Fibroblast of upper back skin (primary cell): ENCODE data around the gene MPC1.
"Not testable (repeated sequence)": the region's sequence is repeated elsewhere in the genome, so short reads cannot be mapped to it uniquely, and the experiment has no call there.

ENCODE experiments used
- DNase-seq: peaks from one replicate; pipeline ENCODE4 v3.0.0-alpha.2; 2013

The MPC1 gene

DNA sequence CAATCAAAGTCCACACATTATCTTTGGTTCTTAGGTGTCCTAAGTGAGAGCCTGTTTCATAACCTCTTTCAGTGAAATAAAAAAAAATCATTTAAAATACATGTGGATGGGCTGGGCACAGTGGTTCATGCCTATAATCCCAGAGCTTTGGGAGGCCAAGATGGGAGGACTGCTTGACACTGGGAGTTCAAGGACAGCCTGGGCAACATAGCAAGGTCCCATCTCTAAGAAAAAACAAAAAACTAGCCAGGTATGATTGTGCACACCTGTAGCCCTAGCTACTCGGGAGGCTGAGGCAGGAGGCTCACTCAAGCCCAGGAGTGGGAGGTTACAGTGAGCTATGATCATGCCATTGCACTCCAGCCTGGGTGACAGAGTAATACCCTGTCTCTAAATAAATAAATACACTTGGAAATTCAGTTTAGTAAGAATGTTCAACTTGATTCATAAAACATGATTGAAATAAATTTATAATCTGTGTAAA, 3.6 kb downstream of the MPC1 start:
- DNase-seq, result no peak

DNA sequence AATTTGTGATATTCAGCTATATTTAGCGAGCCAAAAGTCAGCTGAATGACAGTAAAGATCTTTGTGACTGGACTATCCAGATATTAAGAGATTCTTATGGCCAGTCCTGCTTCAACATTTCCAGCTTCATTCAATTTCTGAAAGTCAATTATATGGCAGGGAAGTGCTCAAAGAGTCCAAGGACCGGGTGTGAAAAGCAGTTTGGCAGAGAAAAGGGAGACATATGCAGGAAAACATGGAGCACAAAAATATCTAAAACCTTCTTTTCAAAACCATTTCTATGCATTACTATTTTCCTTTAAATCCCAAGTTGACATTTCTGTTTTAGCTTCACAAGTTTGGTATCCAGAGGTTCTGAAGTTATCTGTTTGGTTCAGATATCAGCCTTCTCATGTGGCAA, 5.0 kb downstream of the MPC1 start:
- DNase-seq, result no peak

DNA sequence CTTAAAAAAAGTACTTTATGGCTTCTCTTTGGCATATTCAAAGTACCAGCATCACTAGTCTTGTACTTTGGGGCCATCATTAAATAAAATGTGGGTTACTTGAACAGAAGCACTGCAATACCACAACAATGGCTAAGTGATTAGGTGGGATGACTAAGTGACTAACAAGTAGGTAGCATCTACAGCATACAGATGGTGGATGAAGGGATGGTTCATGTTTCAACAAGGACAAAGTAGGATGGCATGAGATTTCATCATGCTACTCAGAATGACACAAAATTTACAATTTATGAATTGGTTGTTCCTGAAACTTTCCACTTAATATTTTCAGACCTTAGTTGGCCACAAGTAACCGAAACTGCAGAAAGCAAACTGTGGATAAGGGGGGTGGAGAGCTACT, 7.7 kb downstream of the MPC1 start:
- peak; percentile 17 for DNase-seq

DNA sequence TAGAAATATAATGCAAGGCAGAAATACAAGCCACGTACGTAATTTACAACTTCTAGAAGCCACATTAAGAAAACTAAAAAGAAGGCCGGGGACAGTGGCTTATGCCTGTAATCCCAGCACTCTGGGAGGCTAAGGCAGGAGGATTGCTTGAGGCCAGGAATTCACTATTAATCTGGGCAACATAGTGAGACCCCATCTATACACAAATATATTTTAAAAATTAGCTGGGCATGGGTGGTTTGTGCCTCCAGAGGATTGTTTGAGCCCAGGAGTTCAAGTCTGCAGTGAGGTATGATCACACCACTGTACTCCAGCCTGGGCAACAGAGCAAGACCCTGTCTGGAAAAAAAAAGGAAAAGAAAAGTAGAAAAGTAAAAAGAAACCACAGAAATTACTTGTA, 12.3 kb downstream of the MPC1 start:
- no peak for DNase-seq

DNA sequence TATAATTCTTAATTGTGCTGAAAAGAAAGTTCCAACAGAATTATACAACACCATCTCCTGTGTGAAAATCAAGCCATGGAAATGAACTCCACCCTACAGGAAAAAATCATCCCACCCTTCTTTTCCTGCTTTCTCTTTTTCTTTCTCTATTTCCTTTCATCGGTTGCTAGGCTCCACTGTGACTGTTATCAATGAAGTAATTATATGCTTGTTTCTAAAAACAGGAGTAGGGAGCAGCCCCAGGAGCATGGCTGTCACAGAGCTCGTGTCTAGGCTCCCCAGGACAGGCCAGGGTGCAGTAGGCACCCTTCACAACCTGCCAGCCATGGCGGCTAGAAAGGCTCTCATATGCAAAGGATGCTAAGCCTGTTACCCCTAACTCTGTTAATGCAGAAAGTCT, 13.0 kb downstream of the MPC1 start:
- DNase-seq, result no peak

DNA sequence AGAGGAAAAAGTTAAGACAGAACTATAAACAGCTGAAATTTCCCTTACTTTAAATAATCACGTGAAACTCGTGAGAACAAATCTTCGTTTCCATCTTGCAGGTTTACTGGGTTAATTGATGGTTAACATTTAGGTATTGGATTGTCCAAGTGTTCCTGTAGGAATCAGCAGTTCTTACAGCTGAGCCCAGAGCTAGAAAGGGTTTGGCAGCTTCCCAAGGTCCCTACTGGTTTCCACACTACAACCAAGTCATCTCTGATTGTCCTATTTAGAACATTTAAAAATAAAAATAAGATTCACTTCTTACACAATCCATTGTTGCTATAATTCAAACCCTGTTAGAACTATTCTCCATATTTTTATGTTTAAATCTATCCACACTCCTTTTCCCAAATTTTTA, 15.8 kb downstream of the MPC1 start:
- no peak for DNase-seq

DNA sequence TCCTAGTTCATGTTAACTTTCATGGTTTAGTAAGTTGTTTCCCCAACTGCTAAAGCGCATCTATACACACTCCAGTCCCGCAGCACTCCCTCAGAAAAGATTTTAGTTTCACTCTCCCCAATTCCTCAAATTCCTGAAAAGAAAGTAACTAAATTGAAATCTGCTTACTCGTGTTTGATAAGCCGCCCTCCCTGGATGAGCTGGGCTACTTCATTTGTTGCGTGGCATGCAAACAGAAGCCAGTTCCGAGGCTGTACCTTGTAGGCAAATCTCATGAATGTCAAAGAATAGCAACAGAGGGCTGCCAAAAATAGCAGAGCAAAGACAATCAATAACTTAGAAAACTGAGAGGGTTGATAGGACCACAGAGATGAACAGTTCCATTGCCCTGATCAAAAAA, 16.9 kb downstream of the MPC1 start:
- DNase-seq, result peak; percentile 20

DNA sequence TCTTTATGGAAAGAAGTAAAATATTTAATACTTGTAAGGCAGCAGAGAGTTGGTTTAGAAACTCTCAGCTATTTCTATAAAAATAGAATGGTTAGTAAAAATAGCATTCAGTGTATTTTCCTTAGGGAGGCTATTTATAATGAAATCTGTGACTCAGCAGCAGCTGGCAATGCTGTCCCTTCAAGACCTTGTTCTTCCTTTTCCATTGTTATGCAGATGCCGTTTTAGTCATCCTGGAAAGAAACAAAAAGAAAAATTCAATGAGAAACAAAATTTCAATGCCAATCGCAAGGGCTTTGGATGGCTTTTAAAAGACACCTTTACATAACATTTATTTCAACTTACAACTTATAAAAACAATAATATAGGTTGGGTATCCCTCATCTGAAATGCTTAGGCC, 17.5 kb downstream of the MPC1 start:
- peak; percentile 51 for DNase-seq

DNA sequence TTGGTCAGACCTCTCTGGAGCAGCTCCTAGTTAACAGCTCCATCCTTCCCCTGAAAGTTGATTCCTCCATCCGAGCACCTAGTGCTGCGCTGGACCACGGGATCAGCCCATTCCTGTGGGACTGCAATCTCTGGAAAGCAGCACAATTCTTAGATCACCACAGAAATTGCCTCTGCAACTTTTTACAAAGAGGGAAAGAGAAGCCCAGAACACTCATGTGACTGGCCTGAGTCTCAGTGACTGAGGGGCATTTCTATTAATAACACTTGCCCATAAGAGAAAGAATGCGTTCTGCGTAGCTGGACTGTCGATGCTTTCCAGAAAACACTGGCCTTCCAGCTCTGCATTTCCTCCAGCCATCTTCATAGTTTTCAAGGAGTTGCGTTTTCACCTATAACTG, 18.3 kb downstream of the MPC1 start:
- no peak for DNase-seq

DNA sequence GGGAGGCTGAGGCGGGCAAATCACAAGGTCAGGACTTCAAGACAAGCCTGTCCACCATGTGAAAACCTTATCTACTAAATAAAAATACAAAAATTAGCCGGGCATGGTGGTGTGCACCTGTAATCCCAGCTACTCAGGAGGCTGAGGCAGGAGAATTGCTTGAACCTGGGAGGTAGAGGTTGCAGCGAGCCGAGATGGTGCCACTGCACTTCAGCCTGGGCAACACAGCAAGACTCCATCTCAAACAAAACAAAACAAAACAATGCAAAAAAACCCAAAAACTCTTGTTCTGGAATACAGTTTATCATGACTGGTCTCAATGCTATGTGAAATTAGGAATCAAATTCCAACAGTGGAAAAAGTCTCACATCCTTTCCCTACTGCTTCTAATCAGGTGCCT, 20.3 kb downstream of the MPC1 start:
- not testable (repeated sequence) for DNase-seq

DNA sequence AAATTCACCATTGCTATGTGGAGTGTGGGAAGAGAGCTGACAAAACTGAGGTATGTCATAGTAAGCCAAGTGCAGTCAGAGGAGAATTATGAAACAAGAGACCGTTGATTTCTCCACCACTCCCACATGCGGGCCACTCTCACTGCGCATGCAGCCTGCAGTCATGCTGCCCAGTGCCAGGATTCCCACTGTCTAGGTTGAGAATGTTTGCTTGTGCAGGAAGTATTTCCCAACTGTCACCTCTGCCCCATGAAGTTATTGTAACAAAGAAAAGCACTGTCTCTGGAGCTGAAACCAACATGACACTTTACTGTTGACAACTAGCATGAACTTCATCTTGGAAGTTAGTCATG, 21.7 kb downstream of the MPC1 start:
- no peak for DNase-seq

DNA sequence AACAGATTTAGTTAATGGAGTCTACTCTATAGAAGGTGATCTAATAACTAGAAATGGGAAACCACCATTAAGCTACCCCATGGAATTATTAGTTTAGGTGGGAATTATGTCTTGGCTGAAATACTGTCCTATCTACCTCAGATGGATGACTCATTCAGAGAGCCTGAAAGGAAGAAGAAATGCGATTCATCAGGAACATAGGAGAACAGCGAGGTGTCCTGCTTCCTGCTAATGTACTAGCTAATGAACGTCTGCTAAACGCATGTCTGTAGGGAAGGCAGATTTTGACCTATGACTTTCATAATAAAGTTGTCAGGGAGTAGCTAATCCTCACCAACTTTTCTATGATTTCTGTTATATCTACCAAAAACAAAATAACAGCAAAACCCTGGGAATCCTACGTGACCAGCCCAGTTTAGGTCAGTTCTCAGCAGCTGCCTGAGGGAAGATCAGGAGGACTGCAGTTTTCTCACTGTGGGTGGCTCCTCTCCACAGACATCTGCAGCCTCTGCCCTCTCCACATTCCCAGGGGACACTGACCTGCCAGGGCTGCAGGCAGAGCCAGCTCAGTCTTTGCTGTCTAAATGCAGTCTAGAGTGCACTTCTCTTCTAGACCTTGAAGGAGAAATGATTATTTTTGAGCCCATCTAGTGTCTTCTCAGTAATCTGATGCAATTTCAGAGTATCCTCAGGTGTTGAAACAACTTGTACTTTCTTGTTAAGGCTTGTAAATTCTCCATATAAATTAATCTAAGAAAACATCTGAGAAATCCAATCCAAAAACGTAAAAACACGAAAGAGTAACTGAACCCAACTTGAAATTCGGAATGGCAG, 22.3 kb downstream of the MPC1 start:
- DNase-seq, result peak; percentile 23

DNA sequence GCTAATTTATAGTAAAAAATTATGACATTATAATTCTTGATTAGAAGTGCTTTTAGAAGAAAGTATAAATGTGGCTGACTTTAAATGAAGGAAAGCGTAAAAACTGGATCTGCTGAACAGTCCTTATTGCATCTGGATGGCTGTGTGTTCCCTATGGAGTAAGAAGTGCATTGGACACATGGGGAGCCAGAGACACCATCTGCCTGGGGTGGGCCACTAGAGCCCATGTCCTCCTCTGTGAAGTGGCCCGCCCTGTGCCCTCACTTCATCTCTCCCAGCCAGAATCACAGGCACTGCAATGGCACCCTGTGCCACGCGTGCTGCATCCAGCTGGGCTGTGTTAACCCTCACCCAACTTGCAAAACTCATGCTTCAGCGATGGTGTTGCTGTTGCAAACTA, 27.2 kb downstream of the MPC1 start:
- no peak for DNase-seq

DNA sequence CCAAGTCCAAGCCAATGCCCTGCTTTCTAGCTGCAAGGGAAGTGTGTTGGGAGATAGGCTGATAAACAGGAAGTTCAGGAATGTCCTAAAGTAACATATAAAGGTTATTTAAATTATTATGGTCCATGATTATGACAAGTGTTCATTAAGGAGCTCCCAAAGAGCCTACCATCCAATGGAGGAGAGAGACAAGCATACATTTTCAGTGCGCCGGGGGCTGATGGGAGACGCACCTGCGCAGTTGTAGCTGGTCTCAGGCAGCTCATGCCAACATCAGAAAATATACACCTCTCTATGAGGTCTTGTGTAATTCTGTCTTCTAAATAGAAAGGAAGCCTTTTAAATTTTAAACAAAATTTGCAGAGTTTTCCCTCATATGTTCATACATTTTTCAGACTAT, 27.8 kb downstream of the MPC1 start:
- DNase-seq, result no peak

DNA sequence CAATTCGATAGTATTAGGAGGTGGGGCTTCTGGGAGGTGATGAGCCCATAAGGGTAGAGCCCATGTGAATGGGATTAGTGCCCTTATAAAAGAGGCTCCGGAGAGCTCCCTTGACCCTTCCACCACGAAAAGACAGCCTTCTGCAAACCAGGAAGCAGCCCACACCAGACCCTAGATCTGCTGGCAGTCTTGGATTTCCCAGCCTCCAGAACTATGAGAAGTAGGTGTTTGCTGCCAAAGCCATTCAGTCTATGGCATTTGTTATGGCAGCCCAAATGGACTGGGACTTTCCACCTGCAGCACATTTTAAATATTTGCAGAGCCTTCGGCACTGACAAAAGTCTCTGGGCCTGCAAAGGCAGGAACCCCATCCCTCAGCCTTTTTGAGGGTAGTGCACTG, 28.6 kb downstream of the MPC1 start:
- DNase-seq, result no peak

DNA sequence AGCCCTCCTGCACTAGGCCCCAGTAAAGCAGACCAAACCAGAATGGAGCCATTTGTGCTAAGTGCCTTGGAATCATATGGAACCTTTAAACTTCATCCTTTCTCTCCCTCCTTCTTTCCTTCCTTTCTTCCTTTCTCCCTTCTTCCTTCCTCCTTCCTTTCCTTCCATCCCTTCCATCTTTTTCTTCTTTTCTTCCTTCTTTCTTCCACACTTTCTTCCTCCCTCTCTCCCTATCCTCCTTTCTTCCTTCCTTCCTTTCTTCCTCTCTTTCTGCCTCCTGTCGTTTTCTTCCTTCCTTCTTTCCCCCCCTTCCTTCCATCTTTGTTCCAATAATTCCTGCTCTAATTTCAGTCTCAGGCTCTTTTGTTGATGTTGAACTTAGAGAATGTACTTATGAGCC, 29.2 kb downstream of the MPC1 start:
- no peak for DNase-seq

DNA sequence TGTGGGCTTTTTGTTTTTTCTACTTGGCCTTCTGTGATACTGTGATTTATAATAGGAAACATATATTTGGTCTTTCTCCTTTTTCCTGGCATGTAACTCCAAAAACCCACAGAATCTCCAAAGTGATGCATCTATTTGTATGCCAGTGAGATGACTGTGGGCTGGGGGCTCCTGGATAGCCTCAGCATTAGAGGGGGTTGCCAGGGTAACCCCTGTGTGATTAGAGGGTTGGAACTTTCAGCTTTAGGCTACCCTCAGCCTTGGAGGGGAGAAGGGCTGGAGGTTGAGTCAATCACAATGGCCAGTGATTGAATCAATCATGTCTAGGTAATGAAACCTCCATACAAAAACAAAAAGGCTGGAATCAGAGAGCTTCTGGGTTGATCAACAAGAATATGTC, 29.8 kb downstream of the MPC1 start:
- DNase-seq, result no peak

DNA sequence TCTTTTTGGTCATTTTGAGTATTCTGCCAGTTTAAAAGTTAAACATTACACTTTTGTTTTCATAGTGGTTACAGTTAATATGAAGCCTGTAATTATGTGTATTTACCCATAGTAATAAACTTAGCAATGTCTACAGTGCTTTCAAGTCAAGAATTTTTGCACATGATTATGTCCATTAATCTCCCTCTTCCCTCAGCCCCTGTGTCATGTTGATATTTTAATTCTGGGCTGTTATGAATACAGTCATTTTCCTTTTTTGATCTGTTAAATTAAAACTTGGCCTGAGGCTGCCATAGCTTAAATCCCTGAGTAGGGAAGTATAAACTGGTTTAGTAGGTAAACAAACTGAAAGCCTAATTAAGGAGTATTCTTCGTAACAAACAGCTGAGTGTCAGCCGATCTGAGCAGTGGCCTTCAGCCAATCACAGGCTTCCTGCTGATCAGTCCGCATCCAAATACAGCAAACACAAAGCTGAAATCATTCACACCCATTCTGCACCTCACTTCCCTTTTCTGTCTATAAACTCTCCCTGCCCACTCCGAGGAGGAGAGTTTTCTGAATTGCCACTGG, 30.9 kb downstream of the MPC1 start:
- no peak for DNase-seq

DNA sequence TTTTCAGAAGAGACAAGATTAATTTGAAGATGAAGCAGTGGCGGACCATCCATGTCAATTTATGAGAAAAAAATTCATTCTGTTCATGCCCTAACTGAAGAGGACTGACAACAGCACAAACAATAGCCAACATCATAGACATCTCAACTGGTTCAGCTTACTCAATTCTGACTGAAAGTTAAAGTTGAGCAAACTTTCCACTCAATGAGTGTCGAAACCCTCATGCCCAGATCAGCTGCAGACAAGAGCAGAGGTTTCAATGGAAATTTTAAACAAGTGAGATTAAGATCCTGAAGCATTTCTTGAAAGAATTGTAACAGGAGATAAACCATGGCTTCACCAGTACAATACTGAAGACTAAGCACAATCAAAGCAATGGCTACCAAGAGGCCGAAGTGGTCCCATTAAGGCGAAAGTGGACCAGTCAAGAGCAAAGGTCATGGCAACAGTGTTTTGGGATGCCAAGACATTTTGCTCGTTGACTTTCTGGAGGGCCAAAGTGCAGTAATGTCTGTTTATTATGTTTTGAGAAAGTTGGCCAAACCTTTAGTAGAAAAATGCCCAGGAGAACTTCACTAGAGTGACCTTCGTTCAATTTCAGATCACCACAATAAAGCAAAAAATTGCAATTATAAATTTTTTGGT, 34.3 kb downstream of the MPC1 start:
- no peak for DNase-seq

DNA sequence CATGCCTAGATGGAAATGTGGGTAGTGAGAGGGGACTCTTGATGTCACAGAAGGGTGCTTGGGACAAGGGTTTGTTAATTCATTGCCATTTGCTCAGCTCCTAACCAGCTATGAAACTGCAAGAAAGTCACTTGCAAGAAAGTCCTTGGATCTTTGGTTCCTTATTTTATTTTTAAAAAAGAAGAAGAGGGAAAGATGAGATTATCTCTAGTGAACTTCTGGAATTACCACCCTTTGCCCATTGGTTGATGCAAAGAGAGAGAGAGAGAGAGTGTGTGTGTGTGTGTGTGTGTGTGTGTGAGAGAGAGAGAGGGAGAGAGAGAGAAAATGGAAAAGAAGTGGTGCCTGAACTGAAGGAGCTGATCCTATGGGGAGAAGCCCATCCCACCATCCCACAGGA, 35.8 kb downstream of the MPC1 start:
- no peak for DNase-seq

DNA sequence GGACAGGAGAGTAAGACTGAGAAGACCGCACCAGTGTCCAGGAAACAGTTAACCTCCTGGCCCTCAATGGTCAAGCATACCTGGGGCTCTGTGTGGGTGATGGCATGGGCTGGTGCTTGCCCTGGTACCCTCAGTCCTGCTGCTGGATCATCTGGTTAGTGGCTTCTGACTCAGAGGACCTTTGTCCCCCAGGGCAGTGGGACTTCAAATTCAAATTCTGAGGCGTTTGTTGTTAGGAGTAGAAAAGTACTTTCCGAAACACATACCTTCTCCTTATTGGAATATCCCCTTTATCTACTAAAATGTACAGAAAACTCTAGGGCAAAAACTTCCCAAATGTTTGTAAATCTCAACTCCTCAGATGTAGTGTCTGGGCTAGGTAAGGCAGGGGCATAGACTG, 36.3 kb downstream of the MPC1 start:
- DNase-seq, result no peak

DNA sequence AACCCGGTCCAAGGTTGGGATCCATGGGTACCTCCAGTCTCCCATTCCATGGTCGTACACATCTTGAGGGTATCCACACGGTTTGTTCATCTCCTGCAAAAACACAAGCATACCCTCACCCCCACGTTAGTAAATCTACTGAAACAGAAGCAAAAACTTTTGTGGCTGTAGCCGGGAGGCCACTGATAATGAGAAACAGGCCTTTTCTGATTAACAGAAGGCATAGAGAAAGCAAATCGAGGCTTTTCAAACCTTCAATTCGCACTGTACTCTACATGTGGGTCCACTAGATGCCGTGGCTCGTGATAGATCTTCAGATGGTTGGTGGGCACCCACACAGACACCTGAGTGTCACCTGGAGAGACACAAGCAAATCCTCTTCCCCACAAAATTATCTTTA, 37.1 kb downstream of the MPC1 start:
- DNase-seq, result not testable (repeated sequence)

DNA sequence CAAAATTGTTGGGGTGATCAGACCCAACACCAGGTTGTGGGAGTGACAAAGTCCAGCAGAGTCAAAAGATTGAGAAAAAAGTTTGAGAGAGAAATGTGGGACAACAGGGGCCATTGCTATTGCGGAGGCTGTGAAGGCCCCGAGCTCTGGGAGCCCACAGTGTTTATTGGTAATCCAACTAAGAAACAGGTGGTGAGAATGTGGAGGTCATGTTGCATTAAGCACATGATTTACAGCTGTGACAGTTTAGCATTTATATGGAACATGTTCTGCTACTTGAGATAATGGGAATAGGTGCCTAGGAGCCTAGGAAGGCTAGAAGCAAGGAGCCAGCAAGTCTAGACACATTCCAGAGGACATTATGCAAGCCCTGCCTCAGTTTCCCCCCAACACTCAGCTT, 37.8 kb downstream of the MPC1 start:
- not testable (repeated sequence) for DNase-seq

DNA sequence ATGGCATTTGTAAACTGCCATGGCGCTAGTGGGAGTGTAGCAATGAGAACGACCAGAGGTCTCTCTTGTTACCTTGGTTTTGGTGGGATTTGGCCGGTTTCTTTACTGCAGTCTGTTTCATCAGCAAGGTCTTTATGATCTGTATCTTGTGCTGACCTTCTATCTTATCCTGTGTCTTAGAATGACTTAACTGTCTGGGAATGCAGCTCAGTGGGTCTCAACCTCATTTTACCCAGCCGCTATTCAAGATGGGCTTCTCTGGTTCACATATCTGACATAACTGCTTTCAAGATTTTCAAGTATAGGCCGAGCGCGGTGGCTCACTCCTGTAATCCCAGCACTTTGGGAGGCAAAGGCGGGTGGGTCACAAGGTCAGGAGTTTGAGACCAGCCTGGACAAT, 38.5 kb downstream of the MPC1 start:
- peak; percentile 56 for DNase-seq

DNA sequence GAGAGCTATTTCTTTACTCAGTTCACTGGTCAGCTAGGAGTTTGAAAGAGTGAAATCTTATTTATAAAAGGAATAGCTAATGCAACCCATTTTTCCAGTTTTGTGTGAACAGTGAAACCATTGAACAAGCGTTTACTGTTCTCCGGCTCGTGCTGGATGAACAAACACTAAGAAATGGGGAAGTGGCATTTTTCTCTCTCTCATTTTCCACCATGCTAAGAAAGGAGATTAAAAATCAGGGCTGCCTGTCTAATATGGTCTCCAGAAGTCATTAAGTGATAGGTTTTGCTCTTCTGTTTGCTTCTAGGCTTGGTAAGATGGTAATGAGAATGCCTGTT, 39.6 kb downstream of the MPC1 start:
- no peak for DNase-seq
